HG03432 (cell line): ENCODE data around the gene TMEM143.
A peak's percentile ranks its signal among the peaks of the same experiment; 100 is the strongest.

Experiments
- ATAC-seq: cut with Tn5 transposase; IDR thresholded peaks from one replicate; pipeline ENCODE4 v1.9.1; 2021; ENCODE audit warnings: mild to moderate bottlenecking, moderate library complexity; ENCODE audit not compliant: unreplicated experiment

Gene TMEM143

DNA sequence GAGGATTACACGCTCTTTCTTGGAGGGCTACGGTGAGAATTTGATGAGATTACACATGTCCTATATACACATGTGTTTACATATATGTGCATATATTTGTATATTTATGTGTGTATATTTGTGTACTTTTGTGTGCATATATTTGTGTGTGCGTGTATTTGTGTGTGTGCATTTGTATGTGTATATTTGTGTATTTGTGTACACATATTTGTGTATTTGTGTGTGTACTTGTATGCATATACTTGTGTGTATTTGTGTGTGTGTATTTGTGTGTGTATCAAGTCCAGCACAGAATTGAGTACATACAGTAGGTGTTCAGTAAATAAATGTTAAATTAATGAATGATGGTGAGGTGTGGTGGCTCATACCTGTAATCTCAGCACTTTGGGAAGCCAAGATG lies 1.8 kb downstream of the TMEM143 start:
- no peak for ATAC-seq

GRCh38 chr19:48359123-48359522 lies 4.6 kb downstream of the TMEM143 start:
- no peak for ATAC-seq

DNA sequence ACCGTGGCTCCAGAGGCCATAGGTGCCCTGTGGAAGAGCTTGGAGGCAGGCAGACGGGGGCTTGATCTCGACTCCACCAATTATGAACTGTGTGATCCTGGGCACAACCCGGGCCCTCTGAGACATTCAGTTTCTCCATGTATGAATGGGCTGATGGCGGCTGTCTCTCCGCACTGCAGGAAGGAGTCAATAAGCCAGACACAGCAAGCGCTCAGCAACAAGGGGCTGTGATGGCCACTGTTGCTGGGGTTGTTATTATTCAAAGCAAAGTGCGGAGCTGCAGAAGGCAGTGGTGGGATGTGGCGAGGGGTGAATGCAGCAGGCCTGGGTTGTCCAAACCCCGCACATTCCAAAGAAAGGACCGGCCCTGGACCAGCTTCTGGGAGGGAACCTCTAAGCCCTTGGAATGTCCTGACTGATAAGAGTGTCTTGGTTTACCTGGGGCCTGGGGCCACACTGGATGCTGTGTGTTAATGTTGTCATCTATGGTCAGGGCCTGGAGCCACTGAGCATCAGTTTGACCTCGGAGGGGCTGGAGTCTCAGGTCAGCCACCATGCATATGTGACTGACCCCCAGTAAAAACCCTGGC lies 8.3 kb downstream of the TMEM143 start:
- ATAC-seq = no peak

DNA sequence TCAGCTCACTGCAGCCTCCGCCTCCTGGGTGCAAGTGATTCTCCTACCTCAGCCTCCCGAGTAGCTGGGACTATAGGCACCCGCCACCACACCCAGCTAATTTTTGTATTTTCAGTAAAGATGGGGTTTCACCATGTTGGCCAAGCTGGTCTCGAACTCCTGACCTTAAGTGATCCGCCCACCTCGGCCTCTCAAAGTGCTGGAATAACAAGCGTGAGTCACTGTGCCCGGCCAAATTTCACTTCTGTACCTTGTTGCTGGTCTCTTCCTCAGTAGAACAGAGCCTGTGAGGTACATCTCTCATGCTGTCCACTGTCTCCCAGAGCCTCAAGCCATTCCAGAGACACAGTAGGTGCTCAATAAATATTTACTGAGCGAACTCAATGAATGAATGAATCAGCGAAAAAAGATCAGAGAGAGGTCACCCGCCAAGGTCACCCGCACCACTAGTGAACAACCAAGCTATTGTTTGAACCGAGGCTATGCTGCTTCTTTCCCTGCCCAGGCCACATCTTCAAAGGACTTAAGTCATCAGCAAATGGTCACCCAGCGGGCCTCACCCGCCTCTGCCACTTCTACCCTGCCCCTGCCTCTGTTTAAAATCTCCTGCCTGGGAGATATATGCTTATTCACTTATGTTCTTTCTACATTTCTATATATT lies 9.3 kb downstream of the TMEM143 start:
- no peak for ATAC-seq

- no peak for ATAC-seq
Measured at GRCh38 chr19:48353677-48354076, 10.1 kb downstream of the TMEM143 start.

- ATAC-seq = no peak
Measured at GRCh38 chr19:48351341-48351752, 12.4 kb downstream of the TMEM143 start.

DNA sequence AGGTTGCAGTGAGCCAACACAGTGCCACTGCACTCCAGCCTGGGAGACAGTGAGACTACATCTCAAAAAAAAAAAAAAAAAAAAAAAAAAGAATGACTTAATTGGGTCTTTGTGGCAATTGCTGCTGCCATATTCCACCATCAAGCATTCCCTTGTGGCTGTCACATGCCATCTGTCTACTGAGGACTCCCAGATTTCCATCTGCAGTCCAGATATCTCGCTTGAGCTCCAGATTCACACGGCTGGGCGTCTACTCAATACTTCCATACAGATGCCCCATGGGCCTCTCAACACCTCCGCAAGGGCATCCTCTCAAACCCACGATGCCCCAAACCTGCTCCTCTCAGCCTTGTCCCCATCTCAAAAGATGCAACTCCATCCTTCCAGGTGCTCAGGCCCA lies 12.9 kb downstream of the TMEM143 start:
- ATAC-seq = no peak

DNA sequence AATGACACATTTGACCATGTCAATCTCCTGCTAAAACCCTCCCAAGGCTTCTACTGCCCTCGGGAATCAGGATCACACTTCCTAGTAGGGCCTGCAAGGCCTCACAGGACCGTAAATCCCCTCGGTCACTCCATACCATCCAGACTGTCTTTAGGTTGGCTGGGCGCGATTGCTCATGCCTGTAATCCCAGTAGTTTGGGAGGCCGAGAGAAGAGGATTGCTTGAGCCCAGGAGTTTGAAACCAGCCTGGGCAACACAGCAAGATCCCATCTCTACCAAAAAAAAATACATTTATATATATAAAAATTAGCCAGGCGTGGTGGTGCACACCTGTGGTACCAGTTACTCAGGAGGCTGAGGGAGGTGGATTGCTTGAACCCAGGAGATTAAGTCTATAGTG lies 15.0 kb downstream of the TMEM143 start:
- ATAC-seq = no peak

DNA sequence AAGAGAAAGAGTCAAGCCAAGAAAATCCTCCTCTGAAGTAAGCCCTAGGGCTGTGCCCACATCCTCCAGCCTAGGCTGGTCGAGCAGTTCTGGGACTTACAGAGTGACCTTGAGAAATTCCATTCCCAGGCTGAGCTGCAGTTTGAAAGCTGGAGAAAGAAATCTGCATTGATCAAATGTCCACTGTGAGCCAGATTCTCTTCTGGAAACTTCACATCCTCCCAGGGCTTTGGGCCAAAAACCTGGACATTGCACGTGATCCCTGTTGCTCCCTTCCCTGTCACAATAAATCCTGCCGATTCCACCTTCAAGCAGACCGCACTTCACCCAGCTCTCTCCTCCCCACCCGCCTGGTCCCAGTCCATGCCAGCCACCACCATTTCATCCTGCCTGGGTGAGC lies 15.7 kb downstream of the TMEM143 start:
- no peak for ATAC-seq

DNA sequence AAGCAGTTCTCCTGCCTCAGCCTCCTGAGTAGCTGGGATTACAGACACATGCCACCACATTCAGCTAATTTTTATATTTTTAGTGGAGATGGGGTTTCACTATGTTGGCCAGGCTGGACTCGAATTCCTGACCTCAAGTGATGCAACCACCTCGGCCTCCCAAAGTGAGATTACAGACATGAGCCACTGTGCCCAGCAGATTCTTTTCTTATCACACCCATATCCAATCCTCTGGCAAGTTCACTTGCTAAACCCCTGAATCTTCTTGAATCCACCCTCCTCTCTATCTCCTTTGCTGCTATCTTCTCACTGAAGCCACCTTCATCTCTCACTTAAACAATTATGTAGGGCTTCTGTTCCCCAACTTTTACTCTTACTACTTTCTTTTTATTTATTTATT lies 17.5 kb downstream of the TMEM143 start:
- ATAC-seq = no peak

DNA sequence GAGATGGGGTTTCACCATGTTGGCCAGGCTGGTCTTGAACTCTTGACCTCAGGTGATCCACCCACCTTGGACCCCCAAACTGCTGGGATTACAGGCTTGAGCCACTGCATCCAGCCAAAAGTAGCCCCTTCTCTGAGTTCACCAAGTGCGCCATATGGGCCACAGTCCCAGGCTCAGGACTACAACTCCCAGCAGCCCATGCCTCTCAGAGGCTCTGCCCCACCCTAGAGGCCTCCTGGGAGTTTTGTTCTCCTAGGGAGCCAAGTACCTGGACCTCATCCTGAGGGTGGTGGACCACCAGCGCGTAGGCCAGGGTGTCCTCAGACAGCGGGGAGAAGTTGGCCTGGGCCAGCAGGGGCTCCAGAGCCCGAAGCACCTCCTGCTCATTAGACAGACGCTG lies 18.8 kb downstream of the TMEM143 start:
- no peak for ATAC-seq

GRCh38 chr19:48342841-48343540 lies 20.7 kb downstream of the TMEM143 start:
- no peak for ATAC-seq

- no peak for ATAC-seq
Measured at GRCh38 chr19:48342414-48342738, 21.4 kb downstream of the TMEM143 start.

DNA sequence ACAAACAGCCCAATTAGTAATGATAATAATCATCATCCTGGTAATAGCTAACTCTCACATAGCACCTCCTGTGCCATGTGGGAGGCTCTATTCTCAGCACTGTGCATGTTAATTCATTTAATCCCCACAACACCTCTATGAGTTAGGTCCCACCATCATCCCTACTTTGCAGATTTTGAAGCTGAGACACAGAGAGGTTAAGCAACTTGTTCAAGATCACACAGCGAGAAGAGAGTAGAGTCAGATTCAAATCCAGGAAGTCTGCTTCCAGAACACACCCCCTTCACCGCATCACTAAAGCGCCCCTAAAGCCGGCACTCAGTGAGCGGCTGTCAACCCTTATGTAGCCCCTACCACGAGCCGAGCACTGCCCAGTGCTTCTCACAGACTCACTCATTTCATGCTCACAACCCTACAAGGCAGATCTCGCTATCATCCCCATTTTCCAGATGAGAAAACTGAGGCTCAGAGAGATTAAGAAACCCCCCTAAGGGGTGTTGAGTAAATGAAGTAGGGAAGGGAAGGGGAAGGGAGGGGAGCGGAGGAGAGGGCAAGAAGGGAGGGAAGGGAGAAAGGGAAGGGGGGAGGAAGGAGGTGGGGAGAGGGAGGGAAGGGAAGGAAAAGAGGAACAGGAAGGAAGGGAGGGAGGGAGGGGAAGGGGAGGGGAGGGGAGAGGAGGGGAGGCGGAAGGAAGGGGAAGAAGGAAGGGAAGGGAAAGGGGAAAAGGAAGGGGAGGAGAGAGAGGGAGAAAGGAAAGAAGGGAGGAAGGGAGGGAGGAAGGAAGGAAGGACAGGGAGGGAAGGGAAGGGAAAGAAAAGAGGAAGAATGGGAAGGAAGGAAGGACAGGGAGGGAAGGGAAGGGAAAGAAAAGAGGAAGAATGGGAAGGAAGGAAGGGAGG lies 22.0 kb downstream of the TMEM143 start:
- no peak for ATAC-seq

DNA sequence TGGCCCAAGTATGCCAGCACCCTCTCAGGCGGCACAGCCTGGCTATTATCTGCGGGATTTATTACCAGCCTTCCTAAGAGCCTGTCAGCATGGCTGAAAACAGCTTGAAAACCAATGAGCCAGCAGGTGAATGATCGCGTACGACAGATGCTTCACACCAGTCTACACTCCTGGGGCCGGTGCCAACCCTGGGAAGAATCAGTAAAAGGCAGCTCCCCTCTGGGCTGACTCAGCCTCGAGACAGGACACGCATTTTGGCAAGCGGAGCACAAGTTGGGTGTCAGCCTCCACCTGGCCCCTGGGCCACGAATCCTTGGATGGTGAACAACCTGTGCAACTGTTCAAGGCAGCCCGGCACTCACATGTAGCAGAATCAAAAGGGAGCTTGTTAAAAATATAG lies 22.7 kb downstream of the TMEM143 start:
- no peak for ATAC-seq

- no peak for ATAC-seq
Measured at GRCh38 chr19:48338802-48339503, 24.8 kb downstream of the TMEM143 start.

GRCh38 chr19:48338253-48338755 lies 25.4 kb downstream of the TMEM143 start:
- ATAC-seq = no peak

DNA sequence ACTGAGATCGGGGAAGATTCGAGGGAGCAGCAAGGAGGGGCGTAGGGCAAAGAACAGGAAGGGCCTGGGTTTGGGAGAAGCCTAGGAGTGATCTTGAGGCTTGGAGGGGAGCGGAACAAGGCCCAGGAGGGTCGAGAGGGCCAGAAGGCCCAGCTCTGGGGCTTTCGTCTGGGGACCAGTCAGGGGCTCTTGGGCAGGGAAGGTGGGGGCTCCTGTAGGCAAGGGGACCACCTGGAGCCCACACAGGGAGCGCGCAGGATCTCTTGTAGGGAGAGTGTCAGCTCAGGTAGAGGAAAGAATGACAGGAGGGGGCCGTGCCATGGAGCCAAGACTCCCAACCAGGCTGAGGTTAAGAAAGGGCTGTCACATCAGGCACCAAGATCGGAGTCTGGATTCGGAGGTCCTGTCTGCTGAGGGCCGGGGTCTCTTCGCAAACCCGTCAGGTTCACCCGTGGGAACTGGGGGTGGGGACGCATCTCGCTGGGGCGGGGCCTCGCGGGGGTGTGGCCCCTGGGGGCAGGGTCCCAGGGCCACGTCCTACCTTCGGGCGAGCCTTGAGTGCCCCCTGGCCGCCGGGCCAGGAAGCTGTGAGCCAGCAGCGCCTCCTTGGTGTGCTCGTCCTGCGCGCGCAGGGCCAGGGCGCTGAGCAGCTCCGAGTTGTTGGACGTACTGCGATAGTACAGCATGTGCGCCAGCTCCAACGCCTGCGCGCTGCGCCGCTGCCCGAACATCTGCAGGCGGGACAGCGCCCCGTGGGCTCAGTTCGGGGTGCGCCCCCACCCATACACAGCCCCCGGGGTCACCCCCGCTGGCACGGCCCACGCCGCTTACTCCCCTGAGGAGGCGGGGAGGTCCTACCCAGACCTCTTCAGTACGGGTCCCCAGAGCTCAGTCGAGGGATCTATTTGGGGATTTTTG lies 30.0 kb downstream of the TMEM143 start:
- peak; percentile 58 for ATAC-seq

DNA sequence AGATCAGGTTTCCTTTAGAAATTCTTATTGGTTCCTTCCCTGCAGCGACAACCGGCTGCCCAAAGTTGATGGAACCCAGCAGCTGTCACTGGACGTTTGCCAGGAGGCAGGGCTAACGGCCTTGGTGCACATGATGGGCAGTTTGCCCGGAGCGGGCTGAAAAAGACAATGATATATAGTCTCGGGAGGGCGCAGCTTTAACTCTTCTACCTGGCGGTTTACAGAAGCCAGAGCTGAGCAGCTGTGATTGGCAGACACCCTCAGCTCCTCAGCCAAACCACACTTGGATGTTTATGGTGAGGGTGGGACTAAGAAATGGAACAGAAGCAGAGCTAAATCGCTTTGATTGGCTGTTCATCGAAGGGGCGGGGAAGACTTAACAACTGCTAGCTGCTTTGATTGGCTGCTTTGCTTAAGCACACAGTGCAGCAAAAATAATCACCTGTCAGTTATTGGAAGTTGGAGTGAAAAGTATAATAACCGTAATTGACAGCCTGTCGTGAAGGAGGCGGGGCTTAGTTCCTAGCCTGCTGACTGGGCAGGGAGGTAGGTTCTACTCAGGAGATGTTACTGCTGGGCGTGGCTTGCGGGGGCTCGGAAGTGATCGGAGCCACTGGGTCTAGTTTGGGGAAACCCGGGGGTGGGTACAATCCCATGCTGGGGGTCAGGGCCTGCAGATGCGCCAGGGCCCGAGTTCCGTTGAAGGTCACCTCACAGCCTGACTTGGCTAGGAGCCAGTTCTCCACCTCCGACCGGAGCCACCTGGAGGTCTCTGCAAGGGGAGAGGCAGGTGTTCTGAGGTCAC lies 30.9 kb downstream of the TMEM143 start:
- ATAC-seq = peak; percentile 54
